ENCODE measurements around the gene CIDEA.

DNA sequence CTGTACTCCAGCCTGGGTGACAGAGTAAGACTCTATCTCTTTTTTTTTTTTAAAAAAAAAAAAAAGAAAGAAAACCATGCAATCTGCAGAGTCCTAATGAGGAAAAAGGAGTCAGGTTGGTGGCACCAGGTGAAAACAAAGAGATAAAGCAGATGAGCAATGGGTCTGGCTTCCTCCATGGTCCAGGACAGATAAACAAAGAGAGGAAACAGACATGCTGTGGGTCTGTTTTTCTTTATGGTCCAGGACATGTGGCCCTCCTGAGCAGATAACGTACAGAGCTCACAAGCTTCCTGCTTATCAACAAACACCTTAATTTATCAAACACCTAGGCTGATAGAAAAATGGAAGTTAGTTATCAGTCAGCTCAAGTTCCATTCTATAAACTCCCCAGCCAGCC is 29.5 kb downstream of the CIDEA start:
- TF ChIP-seq CTCF (IDR thresholded peaks at IDR 0.05) (no peak), POLR2A (IDR thresholded peaks at IDR 0.05) (no peak), EP300 (IDR thresholded peaks at IDR 0.05) (no peak)

Measured in upper lobe of left lung (tissue), 4 donors.